Astrocyte of the spinal cord (primary cell): Measurements from ENCODE around the gene KCNIP4.

Source experiments
- DNase-seq: peaks from one replicate; pipeline ENCODE4 v3.0.0; 2011; ENCODE audit warnings: low read depth, low spot score
- H3K4me3 ChIP-seq: 2 replicates; pipeline ENCODE4 v1.5.1; 2011; ENCODE audit warnings: low read depth, mild to moderate bottlenecking, low read length, moderate library complexity
- in situ Hi-C: cut with HindIII; loops from 2 replicates; pipeline ENCODE4 v1.10.0; 2017; ENCODE audit warnings: low sequenced_read_pairs
- TF ChIP-seq, protein P1 (sequence below): IDR thresholded peaks from 2 replicates; pipeline ENCODE4 v1.5.1; 2012; ENCODE audit warnings: low read depth, mild to moderate bottlenecking, low read length, inconsistent platforms

KCNIP4 gene

DNA sequence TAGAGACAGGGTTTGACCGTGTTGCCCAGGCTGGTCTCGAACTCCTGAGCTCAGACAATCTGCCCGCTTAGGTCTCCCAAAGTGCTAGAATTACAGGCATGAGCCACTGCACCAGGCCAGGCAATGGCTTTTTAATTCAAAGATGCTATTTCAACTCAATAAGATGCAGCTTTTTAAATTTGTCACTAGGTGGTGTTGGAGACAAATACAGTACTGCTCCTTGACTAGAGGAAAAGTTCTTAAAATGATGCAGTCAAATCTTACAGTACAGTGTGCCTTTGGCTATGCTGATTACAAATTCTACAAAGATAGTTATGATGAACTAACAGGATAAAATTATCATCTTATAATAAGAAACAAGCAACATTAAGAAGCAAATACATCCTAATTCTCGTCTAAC lies 441.1 kb downstream of the KCNIP4 start:
- in situ Hi-C loops: no loop called here
- TF ChIP-seq, protein P1, sequence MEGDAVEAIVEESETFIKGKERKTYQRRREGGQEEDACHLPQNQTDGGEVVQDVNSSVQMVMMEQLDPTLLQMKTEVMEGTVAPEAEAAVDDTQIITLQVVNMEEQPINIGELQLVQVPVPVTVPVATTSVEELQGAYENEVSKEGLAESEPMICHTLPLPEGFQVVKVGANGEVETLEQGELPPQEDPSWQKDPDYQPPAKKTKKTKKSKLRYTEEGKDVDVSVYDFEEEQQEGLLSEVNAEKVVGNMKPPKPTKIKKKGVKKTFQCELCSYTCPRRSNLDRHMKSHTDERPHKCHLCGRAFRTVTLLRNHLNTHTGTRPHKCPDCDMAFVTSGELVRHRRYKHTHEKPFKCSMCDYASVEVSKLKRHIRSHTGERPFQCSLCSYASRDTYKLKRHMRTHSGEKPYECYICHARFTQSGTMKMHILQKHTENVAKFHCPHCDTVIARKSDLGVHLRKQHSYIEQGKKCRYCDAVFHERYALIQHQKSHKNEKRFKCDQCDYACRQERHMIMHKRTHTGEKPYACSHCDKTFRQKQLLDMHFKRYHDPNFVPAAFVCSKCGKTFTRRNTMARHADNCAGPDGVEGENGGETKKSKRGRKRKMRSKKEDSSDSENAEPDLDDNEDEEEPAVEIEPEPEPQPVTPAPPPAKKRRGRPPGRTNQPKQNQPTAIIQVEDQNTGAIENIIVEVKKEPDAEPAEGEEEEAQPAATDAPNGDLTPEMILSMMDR: peak; percentile 47
- DNase-seq: peak; percentile 41
- no peak overlapping the region for H3K4me3 ChIP-seq

DNA sequence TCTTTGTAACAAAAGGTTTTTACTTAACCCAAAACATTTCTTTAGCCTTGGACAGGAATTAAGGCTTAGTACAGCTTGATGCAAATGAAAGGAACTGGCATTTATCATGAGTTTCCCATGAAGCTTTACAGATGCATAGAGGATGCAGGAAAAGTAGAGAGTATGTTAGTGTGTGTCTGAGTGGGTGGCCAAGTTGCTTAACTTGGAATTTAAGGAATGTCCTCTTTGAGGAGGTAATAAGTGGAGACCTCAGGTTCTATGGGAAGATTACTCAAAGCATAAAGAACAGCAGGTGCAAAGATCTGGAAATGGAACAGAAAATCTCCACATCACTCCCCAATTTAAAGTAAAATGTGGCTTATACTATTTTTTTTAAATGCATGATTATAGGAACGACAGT lies 457.9 kb downstream of the KCNIP4 start:
- in situ Hi-C loops: no loop called here
- no peak for DNase-seq
- TF ChIP-seq, protein P1: no peak
- H3K4me3 ChIP-seq: no peak overlapping the region

DNA sequence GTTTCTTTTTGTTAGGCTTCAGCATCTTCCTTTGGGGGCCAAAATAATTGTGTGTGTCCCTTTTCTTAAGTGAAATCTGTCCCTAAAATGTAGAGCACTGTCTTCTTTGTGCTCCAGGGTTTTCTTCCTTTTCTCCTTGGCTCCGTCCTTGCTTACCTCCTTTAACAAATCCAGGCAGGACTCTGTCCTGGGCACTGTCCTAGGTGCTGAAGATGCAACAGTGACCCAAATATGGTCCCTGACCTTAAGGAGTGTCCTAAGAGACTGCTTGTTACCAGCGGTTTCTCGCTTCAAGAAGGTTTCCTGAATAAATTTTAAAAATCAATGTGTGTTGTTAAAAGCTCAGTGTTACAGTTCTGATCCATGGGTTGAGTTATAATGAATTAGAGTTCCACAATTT lies 471.8 kb downstream of the KCNIP4 start:
- H3K4me3 ChIP-seq: no peak overlapping the region
- TF ChIP-seq, protein P1: no peak
- in situ Hi-C loops: no loop called here
- peak; percentile 5 for DNase-seq

DNA sequence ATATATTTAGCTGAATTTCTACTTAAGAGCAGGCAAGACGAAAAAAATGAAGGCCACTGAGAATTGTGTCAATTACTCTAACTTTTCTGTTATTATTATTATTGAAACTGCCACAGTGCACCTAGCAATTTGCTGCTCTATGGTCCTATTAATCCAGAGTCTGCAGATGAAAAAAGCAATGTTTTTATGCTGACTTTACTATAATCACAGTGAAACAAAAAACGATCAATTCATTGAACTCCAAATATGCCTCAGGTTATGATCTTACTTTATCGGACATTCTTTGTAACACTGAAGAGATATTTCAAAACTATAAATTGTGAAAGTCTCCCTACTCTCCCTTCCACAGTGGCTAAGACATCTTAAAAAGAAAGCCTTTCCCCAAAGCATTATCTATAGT lies 474.4 kb downstream of the KCNIP4 start:
- TF ChIP-seq, protein P1: no peak
- no peak for DNase-seq
- in situ Hi-C loops: no loop called here
- H3K4me3 ChIP-seq: no peak overlapping the region

DNA sequence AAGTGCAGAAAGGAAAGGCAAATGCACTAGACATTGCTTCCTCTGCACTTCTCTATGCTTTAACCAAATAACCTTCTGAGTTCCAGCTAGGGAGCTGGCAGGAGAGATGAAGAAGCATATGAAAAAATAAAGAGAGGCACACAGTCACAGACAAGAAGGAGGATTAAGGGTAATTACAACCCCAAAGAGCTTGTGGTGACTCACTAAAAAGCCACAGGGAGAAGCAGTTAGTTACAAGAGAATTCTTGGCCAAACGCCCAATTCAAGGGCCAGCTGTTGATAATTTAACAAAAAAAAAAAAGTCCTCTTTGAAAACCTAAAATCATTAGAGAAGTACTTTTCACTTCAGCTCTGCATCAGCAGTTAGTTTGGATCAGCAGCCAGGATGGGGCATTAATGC lies 478.0 kb downstream of the KCNIP4 start:
- DNase-seq: peak; percentile 67
- no peak overlapping the region for H3K4me3 ChIP-seq
- TF ChIP-seq, protein P1: no peak
- in situ Hi-C loops: no loop called here

- TF ChIP-seq, protein P1: peak; percentile 54
- DNase-seq: peak; percentile 12
- in situ Hi-C loops: no loop called here
- no peak overlapping the region for H3K4me3 ChIP-seq
Observed at GRCh38 chr4:21469438-21470300, 478.9 kb downstream of the KCNIP4 start.
